ENCODE measurements around the gene B3GALT2. TPM values are rescaled to one million over a fixed set of nuclear protein-coding genes. Genes with fewer than 3 reads are reported as not detected.
A peak's percentile ranks its signal among the peaks of the same experiment; 100 is the strongest.

Gene B3GALT2
- total and polyA plus RNA-seq, 2 experiments from 2014 or later = 2.8 to 4.8 TPM

DNA sequence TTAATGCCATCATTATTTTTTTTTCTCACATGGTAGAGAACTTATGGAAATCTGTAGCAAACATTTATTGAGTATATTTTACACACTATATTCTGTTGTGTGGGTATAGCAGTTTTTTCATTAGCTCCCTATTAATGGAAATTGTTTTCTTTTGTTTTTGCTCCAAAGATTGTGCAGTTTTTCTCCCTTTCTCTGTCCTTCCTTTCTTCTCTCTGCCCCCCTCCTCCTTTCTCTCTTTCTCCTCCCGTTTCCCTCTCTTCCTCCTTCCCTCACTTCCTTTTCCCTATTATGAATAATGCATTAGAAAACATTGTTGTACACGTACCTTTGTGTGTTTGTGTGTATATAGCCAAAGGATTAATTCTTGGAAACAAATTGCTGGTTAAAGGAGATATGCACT is 44.0 kb downstream of the B3GALT2 start:
- H3K4me2 ChIP-seq (ENCODE audit: unreplicated experiment) = no peak overlapping the region
- H3K27me3 ChIP-seq (replicated peaks; ENCODE audit: insufficient read depth) = no peaks in the 10 kb centered on the region
- no peak for DNase-seq
- H4K20me1 ChIP-seq (ENCODE audit: insufficient read depth) = 0 out of 2 replicates have a peak, but pooled peaks cover 3% of the 10 kb centered on the region
- TF ChIP-seq EZH2phosphoT487 (IDR thresholded peaks at IDR 0.05; ENCODE audit: insufficient read depth, low read depth) (no peak), EZH2 (IDR thresholded peaks at IDR 0.05; ENCODE audit: insufficient read depth, poor library complexity, severe bottlenecking) (no peak)
- H3K27ac ChIP-seq = no peak overlapping the region
- WGBS, 2 experiments (ENCODE audit: low coverage in 1 of 2, low lambda C conversion rate in 2 of 2, missing lambda C conversion rate in 2 of 2) = 72 to 73% methylated on average over 2 of the region's 2 CpGs
- no peaks in the 10 kb centered on the region for H3K9me3 ChIP-seq (ENCODE audit: low read depth)
- peaks cover 22% of the 10 kb centered on the region; the same call in 1 of the 2 replicates for H3F3A ChIP-seq (ENCODE audit: insufficient read depth)
- in situ Hi-C loops (cut with MboI) = no loop called here
- H3K4me1 ChIP-seq (ENCODE audit: insufficient read depth) = no peaks in the 10 kb centered on the region
- H3K79me2 ChIP-seq (ENCODE audit: insufficient read depth) = peaks cover 92% of the 10 kb centered on the region
- peaks cover 40% of the 10 kb centered on the region for H3K36me3 ChIP-seq (ENCODE audit: low read depth)
- no peak overlapping the region for H3K9ac ChIP-seq
- no peaks in the 10 kb centered on the region for H3K9me2 ChIP-seq (ENCODE audit: insufficient read depth)
- no peak overlapping the region for H2AFZ ChIP-seq
- no peak overlapping the region for H3K4me3 ChIP-seq

DNA sequence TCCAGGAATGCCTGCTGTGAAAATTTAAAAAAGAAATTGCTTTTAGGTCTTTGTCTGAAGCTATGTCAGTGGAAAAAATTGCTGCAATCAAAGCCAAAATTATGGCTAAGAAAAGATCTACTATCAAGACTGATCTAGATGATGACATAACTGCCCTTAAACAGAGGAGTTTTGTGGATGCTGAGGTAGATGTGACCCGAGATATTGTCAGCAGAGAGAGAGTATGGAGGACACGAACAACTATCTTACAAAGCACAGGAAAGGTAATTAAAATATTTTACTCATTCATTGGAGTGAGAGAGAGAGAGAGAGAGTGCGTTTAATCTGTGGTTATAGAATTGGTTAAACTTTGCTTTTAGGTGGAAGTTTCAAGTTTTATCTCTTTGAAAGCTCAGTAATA is 44.6 kb downstream of the B3GALT2 start:
- Histone ChIP-seq H3K27me3 (replicated peaks; ENCODE audit: insufficient read depth) (no peaks in the 10 kb centered on the region), H4K20me1 (ENCODE audit: insufficient read depth) (0 out of 2 replicates have a peak, but pooled peaks cover 3% of the 10 kb centered on the region), H3K4me2 (ENCODE audit: unreplicated experiment) (no peak overlapping the region), H3K27ac (no peak overlapping the region), H2AFZ (no peak overlapping the region), H3K79me2 (ENCODE audit: insufficient read depth) (peaks cover 95% of the 10 kb centered on the region), H3K9me2 (ENCODE audit: insufficient read depth) (no peaks in the 10 kb centered on the region), H3F3A (ENCODE audit: insufficient read depth) (peaks cover 28% of the 10 kb centered on the region; the same call in 1 of the 2 replicates), H3K9ac (no peak overlapping the region), H3K36me3 (ENCODE audit: low read depth) (peaks cover 46% of the 10 kb centered on the region), H3K4me3 (no peak overlapping the region), H3K4me1 (ENCODE audit: insufficient read depth) (no peaks in the 10 kb centered on the region), H3K9me3 (ENCODE audit: low read depth) (no peaks in the 10 kb centered on the region)
- WGBS, 2 experiments (ENCODE audit: low coverage in 1 of 2, low lambda C conversion rate in 2 of 2, missing lambda C conversion rate in 2 of 2) = 96 to 100% methylated on average over 3 of the region's 3 CpGs
- TF ChIP-seq EZH2phosphoT487 (IDR thresholded peaks at IDR 0.05; ENCODE audit: insufficient read depth, low read depth) (no peak), EZH2 (IDR thresholded peaks at IDR 0.05; ENCODE audit: insufficient read depth, poor library complexity, severe bottlenecking) (no peak)
- in situ Hi-C loops (cut with MboI) = no loop called here
- DNase-seq = no peak

DNA sequence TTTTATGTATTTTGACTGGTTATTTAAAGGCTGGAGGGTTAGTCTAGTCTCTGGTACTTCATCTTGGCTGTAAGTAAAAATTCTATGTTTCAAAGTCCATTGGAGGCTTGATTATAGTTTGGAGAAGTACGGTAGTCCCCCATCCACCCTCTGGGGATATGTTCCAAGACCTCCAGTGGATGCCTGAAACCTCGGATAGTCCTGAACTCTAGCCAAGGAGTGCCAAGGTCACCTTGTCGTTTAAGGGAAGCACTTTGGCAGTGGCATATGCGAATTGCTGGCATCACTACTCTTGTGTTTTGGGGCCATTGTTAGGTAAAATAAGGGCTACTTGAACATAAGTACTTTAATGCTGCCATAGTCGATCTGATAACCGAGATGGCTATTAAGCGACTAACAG is 46.2 kb downstream of the B3GALT2 start:
- Histone ChIP-seq H3K9ac (no peak overlapping the region), H3K9me3 (ENCODE audit: low read depth) (no peaks in the 10 kb centered on the region), H3F3A (ENCODE audit: insufficient read depth) (peaks cover 32% of the 10 kb centered on the region; the same call in 1 of the 2 replicates), H4K20me1 (ENCODE audit: insufficient read depth) (0 out of 2 replicates have a peak, but pooled peaks cover 3% of the 10 kb centered on the region), H3K79me2 (ENCODE audit: insufficient read depth) (peaks cover 97% of the 10 kb centered on the region), H3K9me2 (ENCODE audit: insufficient read depth) (no peaks in the 10 kb centered on the region), H3K4me2 (ENCODE audit: unreplicated experiment) (no peak overlapping the region), H3K4me1 (ENCODE audit: insufficient read depth) (no peaks in the 10 kb centered on the region), H2AFZ (no peak overlapping the region), H3K4me3 (no peak overlapping the region), H3K27me3 (replicated peaks; ENCODE audit: insufficient read depth) (no peaks in the 10 kb centered on the region), H3K27ac (no peak overlapping the region), H3K36me3 (ENCODE audit: low read depth) (peaks cover 61% of the 10 kb centered on the region)
- in situ Hi-C loops (cut with MboI) = no loop called here
- TF ChIP-seq EZH2phosphoT487 (IDR thresholded peaks at IDR 0.05; ENCODE audit: insufficient read depth, low read depth) = no peak
- no peak for DNase-seq
- WGBS, 2 experiments (ENCODE audit: low coverage in 1 of 2, low lambda C conversion rate in 2 of 2, missing lambda C conversion rate in 2 of 2) = 88 to 94% methylated on average over 7 of the region's 7 CpGs

GRCh38 chr1:193131266-193131860 is 55.0 kb downstream of the B3GALT2 start:
- no peak for TF ChIP-seq EZH2phosphoT487 (IDR thresholded peaks at IDR 0.05; ENCODE audit: insufficient read depth, low read depth)
- Histone ChIP-seq H3K9me2 (ENCODE audit: insufficient read depth) (no peaks in the 10 kb centered on the region), H3K36me3 (ENCODE audit: low read depth) (peaks cover 52% of the 10 kb centered on the region), H3F3A (ENCODE audit: insufficient read depth) (0 out of 2 replicates have a peak, but pooled peaks cover under 1% of the 10 kb centered on the region), H3K27ac (no peak overlapping the region), H3K27me3 (replicated peaks; ENCODE audit: insufficient read depth) (no peaks in the 10 kb centered on the region), H3K79me2 (ENCODE audit: insufficient read depth) (peaks cover 100% of the 10 kb centered on the region), H3K4me2 (ENCODE audit: unreplicated experiment) (no peak overlapping the region), H4K20me1 (ENCODE audit: insufficient read depth) (no peaks in the 10 kb centered on the region), H3K9ac (no peak overlapping the region), H3K4me3 (no peak overlapping the region), H3K4me1 (ENCODE audit: insufficient read depth) (no peaks in the 10 kb centered on the region), H3K9me3 (ENCODE audit: low read depth) (no peaks in the 10 kb centered on the region), H2AFZ (no peak overlapping the region)
- 73 to 79% methylated on average over 2 of the region's 2 CpGs for WGBS, 2 experiments (ENCODE audit: low coverage in 1 of 2, low lambda C conversion rate in 2 of 2, missing lambda C conversion rate in 2 of 2)
- in situ Hi-C loops (cut with MboI) = no loop called here
- no peak for DNase-seq

MicroRNAs within 50 kb of the gene (microRNA counts, 767-probe panel; counts per million panel counts)
- 447 counts per million, percentile 86 among the panel's probes with 10 or more counts for microRNA hsa-miR-1278

Small RNA genes lying within 50 kb of the gene (microRNA-seq; reads per million reads assigned to microRNA genes)
- not detected for gene MIR1278 (ENCODE audit: borderline number of aligned reads)

Small RNA genes lying within 50 kb of the gene (small RNA-seq; reads per million reads assigned to genes)
- gene MIR1278 (ENCODE audit: low read depth, low replicate concordance) = not detected

Other genes starting within 250 kb of the B3GALT2 start
- 17.5 and 22.5 TPM in 2 replicates for gene UCHL5, start 127.3 kb downstream of the B3GALT2 start, total RNA-seq (2014; rRNA removed; shearing (Covaris generic))
- gene UCHL5, start 127.3 kb downstream of the B3GALT2 start, polyA plus RNA-seq (2016; fragmentation: Nextera tagmentation; extraction: Ambion mirVana) = 49.1 and 50.8 TPM in 2 replicates
- gene RO60, start 127.0 kb downstream of the B3GALT2 start, total RNA-seq (2014; rRNA removed; shearing (Covaris generic)) = 68.6 and 71.3 TPM in 2 replicates
- 104 TPM in 2 replicates for gene RO60, start 127.0 kb downstream of the B3GALT2 start, polyA plus RNA-seq (2016; fragmentation: Nextera tagmentation; extraction: Ambion mirVana)
- gene GLRX2, start 81.2 kb downstream of the B3GALT2 start, total RNA-seq (2014; rRNA removed; shearing (Covaris generic)) = 8.6 and 10.7 TPM in 2 replicates
- gene GLRX2, start 81.2 kb downstream of the B3GALT2 start, polyA plus RNA-seq (2016; fragmentation: Nextera tagmentation; extraction: Ambion mirVana) = 57.5 and 60.0 TPM in 2 replicates
- gene CDC73, start 64.6 kb downstream of the B3GALT2 start, total RNA-seq (2014; rRNA removed; shearing (Covaris generic)) = 27.4 and 29.1 TPM in 2 replicates
- 50.9 and 57.0 TPM in 2 replicates for gene CDC73, start 64.6 kb downstream of the B3GALT2 start, polyA plus RNA-seq (2016; fragmentation: Nextera tagmentation; extraction: Ambion mirVana)

Data from GM23248 (cell line).